H9 (cell line): ENCODE measurements around the gene TGFB3. TPM values are rescaled to one million over a fixed set of nuclear protein-coding genes. Genes with fewer than 3 reads are reported as not detected.

ENCODE experiments used
- DNase-seq: peaks from one replicate; pipeline ENCODE4 v3.0.0-alpha.2; 2017
- H2AFZ ChIP-seq: one replicate; pipeline ENCODE4 v1.6.1; 2013; ENCODE audit warnings: mild to moderate bottlenecking, low read length, control low read depth, moderate library complexity
- H2AK5ac ChIP-seq: 2 replicates; pipeline ENCODE4 v1.6.1; 2013; ENCODE audit warnings: low read length, control low read depth, mixed read lengths; ENCODE audit not compliant: insufficient read length
- H2BK120ac ChIP-seq: one replicate; pipeline ENCODE4 v1.6.1; 2013; ENCODE audit warnings: low read depth, mild to moderate bottlenecking, low read length, control low read depth, inconsistent platforms; ENCODE audit not compliant: poor library complexity, severe bottlenecking
- H2BK12ac ChIP-seq: 2 replicates; pipeline ENCODE4 v1.6.1; 2013; ENCODE audit warnings: low read length, control low read depth, mixed read lengths, low read depth; ENCODE audit not compliant: insufficient read length
- H2BK15ac ChIP-seq: 2 replicates; pipeline ENCODE4 v1.6.1; 2013; ENCODE audit warnings: low read depth, low read length, control low read depth
- H2BK20ac ChIP-seq: one replicate; pipeline ENCODE4 v1.6.1; 2013; ENCODE audit warnings: low read depth, mild to moderate bottlenecking, low read length, control low read depth, inconsistent platforms; ENCODE audit not compliant: poor library complexity, severe bottlenecking
- H2BK5ac ChIP-seq: 2 replicates; pipeline ENCODE4 v1.6.1; 2013; ENCODE audit warnings: low read length, control low read depth, mixed read lengths; ENCODE audit not compliant: insufficient read length
- H3K14ac ChIP-seq: 2 replicates; pipeline ENCODE4 v1.6.1; 2013; ENCODE audit warnings: low read length, control low read depth; ENCODE audit not compliant: insufficient read depth
- H3K18ac ChIP-seq: 2 replicates; pipeline ENCODE4 v1.6.1; 2013; ENCODE audit warnings: low read depth, mild to moderate bottlenecking, mixed read lengths, low read length, control low read depth; ENCODE audit not compliant: insufficient read length
- H3K23ac ChIP-seq: 2 replicates; pipeline ENCODE4 v1.6.1; 2013; ENCODE audit warnings: low read length, control low read depth, mixed read lengths, low read depth; ENCODE audit not compliant: insufficient read length
- H3K23me2 ChIP-seq: 2 replicates; pipeline ENCODE4 v1.6.1; 2013; ENCODE audit warnings: low read depth, mild to moderate bottlenecking, mixed read lengths, low read length, control low read depth; ENCODE audit not compliant: insufficient read length, poor library complexity, severe bottlenecking
- H3K27ac ChIP-seq: 2 replicates; pipeline ENCODE4 v1.5.1; 2013; ENCODE audit warnings: low read length, control low read depth, mixed read lengths, low read depth; ENCODE audit not compliant: insufficient read length
- H3K27me3 ChIP-seq: 2 replicates; pipeline ENCODE4 v1.6.1; 2013; ENCODE audit warnings: low read length, control low read depth, inconsistent platforms; ENCODE audit not compliant: insufficient read depth
- H3K4ac ChIP-seq: 2 replicates; pipeline ENCODE4 v1.6.1; 2013; ENCODE audit warnings: low read depth, mild to moderate bottlenecking, control low read depth, inconsistent platforms, low read length, moderate library complexity
- H3K4me1 ChIP-seq: 2 replicates; pipeline ENCODE4 v1.6.1; 2013; ENCODE audit warnings: low read length, control low read depth, inconsistent platforms; ENCODE audit not compliant: insufficient read depth
- H3K4me2 ChIP-seq: 2 replicates; pipeline ENCODE4 v1.6.1; 2013; ENCODE audit warnings: low read length, control low read depth, mixed read lengths; ENCODE audit not compliant: insufficient read length, insufficient read depth
- H3K56ac ChIP-seq: 2 replicates; pipeline ENCODE4 v1.6.1; 2013; ENCODE audit warnings: low read depth, mild to moderate bottlenecking, mixed read lengths, low read length, control low read depth; ENCODE audit not compliant: insufficient read length
- H3K79me1 ChIP-seq: 2 replicates; pipeline ENCODE4 v1.6.1; 2013; ENCODE audit warnings: low read depth, mild to moderate bottlenecking, moderate library complexity, low read length, control low read depth, inconsistent platforms; ENCODE audit not compliant: insufficient read depth, poor library complexity, severe bottlenecking
- H3K79me2 ChIP-seq: 2 replicates; pipeline ENCODE4 v1.6.1; 2013; ENCODE audit warnings: low read length, control low read depth, inconsistent platforms; ENCODE audit not compliant: insufficient read depth
- H3K9ac ChIP-seq: 2 replicates; pipeline ENCODE4 v1.6.1; 2013; ENCODE audit warnings: low read length, control low read depth, mixed read lengths; ENCODE audit not compliant: insufficient read length; ENCODE audit errors: extremely low read depth
- H3K9me3 ChIP-seq: one replicate; pipeline ENCODE4 v1.6.1; 2013; ENCODE audit warnings: low read depth, low read length, inconsistent platforms; ENCODE audit not compliant: control insufficient read depth
- H3T11ph ChIP-seq: one replicate; pipeline ENCODE4 v1.6.1; 2013; ENCODE audit warnings: mild to moderate bottlenecking, low read length, control low read depth, inconsistent platforms
- H4K20me1 ChIP-seq: one replicate; pipeline ENCODE4 v1.6.1; 2013; ENCODE audit not compliant: control insufficient read depth, insufficient read length, insufficient read depth
- H4K5ac ChIP-seq: 2 replicates; pipeline ENCODE4 v1.6.1; 2013; ENCODE audit warnings: low read depth, mild to moderate bottlenecking, mixed read lengths, low read length, control low read depth; ENCODE audit not compliant: insufficient read length
- H4K8ac ChIP-seq: replicated peaks from 2 replicates; pipeline ENCODE4 v1.6.1; 2013; ENCODE audit warnings: low read length, control low read depth, mixed read lengths, low read depth; ENCODE audit not compliant: insufficient read length
- H4K91ac ChIP-seq: 2 replicates; pipeline ENCODE4 v1.6.1; 2013; ENCODE audit warnings: low read depth, mild to moderate bottlenecking, moderate library complexity, mixed read lengths, low read length, control low read depth; ENCODE audit not compliant: insufficient read length
- H3K27ac Mint-ChIP-seq, 3 experiments: 2 replicates in 2 of 3; 3 replicates in 1 of 3; pipeline ENCODE4 v1.8.0; 2020 to 2021; ENCODE audit warnings: mixed read lengths in 3 of 3, mild to moderate bottlenecking in 1 of 3, moderate library complexity in 1 of 3
- H3K27me3 Mint-ChIP-seq: 2 replicates; pipeline ENCODE4 v1.8.0; 2021; ENCODE audit warnings: low read depth, mild to moderate bottlenecking, moderate library complexity, mixed read lengths
- H3K36me3 Mint-ChIP-seq, 3 experiments: 2 replicates in 2 of 3; 3 replicates in 1 of 3; pipeline ENCODE4 v1.8.0; 2020 to 2021; ENCODE audit warnings: low read depth in 3 of 3, mixed read lengths in 3 of 3; ENCODE audit not compliant: insufficient read depth in 1 of 3
- H3K4me1 Mint-ChIP-seq, 2 experiments: 2 replicates each; pipeline ENCODE4 v1.8.0; 2020; ENCODE audit warnings: mixed read lengths in 2 of 2
- H3K4me3 Mint-ChIP-seq, 2 experiments: 2 replicates in 1 of 2; 3 replicates in 1 of 2; pipeline ENCODE4 v1.8.0; 2020 to 2021; ENCODE audit warnings: mild to moderate bottlenecking in 2 of 2, mixed read lengths in 2 of 2, moderate library complexity in 1 of 2
- H3K9me3 Mint-ChIP-seq, 2 experiments: 2 replicates in 1 of 2; 3 replicates in 1 of 2; pipeline ENCODE4 v1.8.0; 2020; ENCODE audit warnings: mild to moderate bottlenecking in 2 of 2, mixed read lengths in 2 of 2, moderate library complexity in 1 of 2
- CTCF ChIP-seq: fragments of 200-600 bp; sonication (generic); conservative IDR thresholded peaks from 3 replicates; pipeline ENCODE4 v1.8.0; 2021; ENCODE audit warnings: antibody characterized with exemption, mild to moderate bottlenecking
- WGBS: extraction: QIAGEN DNeasy Blood & Tissue Kit; methylation state at CpG from one replicate; pipeline ENCODE4 v1.1.7; 2013; ENCODE audit warnings: missing lambda C conversion rate, low lambda C conversion rate, mixed read lengths; ENCODE audit not compliant: insufficient read length; ENCODE audit errors: extremely low coverage; 5-methylcytosine and 5-hydroxymethylcytosine counted together
- total RNA-seq: library from RNA; stranded (reverse); gene quantifications from 2 replicates; pipeline ENCODE4 v1.2.1, GENCODE V29; 2021

The TGFB3 gene
- total RNA-seq, 1 experiment from 2014 or later, result 0.37 TPM

- Mint-ChIP-seq H3K27ac (no peak overlapping the region), H3K4me1 (no peaks in the 10 kb centered on the region), H3K9me3 (no peaks in the 10 kb centered on the region), H3K36me3 (peaks cover 1 to 26% (median 22%) of the 10 kb centered on the region in 3 experiments; a peak in 5 of 7 replicates), H3K27me3 (no peaks in the 10 kb centered on the region), H3K4me3 (no peak overlapping the region)
- no peak for DNase-seq
- no peak overlapping the region for H3K4me2 ChIP-seq
- no peak overlapping the region for H3K23ac ChIP-seq
- H3K56ac ChIP-seq, result no peak overlapping the region
- H3K23me2 ChIP-seq, result no peaks in the 10 kb centered on the region
- WGBS, result no CpG with 5 or more reads among the region's 1 CpG
- H3K79me1 ChIP-seq, result no peaks in the 10 kb centered on the region
- H3K9me3 ChIP-seq, result no peaks in the 10 kb centered on the region
- no peak overlapping the region for H2BK120ac ChIP-seq
- H3K14ac ChIP-seq, result no peak overlapping the region
- H3T11ph ChIP-seq, result no peak overlapping the region
- H3K27ac ChIP-seq, result no peak overlapping the region
- no peak overlapping the region for H3K18ac ChIP-seq
- no peaks in the 10 kb centered on the region for H4K20me1 ChIP-seq
- H2AK5ac ChIP-seq, result no peak overlapping the region
- no peak for TF ChIP-seq CTCF
- H4K91ac ChIP-seq, result no peak overlapping the region
- H4K5ac ChIP-seq, result no peak overlapping the region
- no peaks in the 10 kb centered on the region for H3K4me1 ChIP-seq
- H4K8ac ChIP-seq, result no peak overlapping the region
- no peak overlapping the region for H2BK5ac ChIP-seq
- H2BK15ac ChIP-seq, result no peak overlapping the region
- H3K4ac ChIP-seq, result no peak overlapping the region
- H2AFZ ChIP-seq, result no peak overlapping the region
- no peaks in the 10 kb centered on the region for H3K79me2 ChIP-seq
- no peak overlapping the region for H2BK20ac ChIP-seq
- no peaks in the 10 kb centered on the region for H3K27me3 ChIP-seq
- H2BK12ac ChIP-seq, result no peak overlapping the region
- H3K9ac ChIP-seq, result no peak overlapping the region
These were observed 11.8 kb upstream of the TGFB3 start for GRCh38 chr14:75993567-75994041.
